C4-2B (cell line): ENCODE data around the gene ABCC8.

Experiments used
- CTCF ChIP-seq: fragments of 450-650 bp; conservative IDR thresholded peaks from 2 replicates; pipeline ENCODE4 v1.5.1; 2017; ENCODE audit warnings: mild to moderate bottlenecking
- ZFX ChIP-seq: fragments of 450-650 bp; IDR thresholded peaks from 2 replicates; pipeline ENCODE4 v1.6.1; 2017

DNA sequence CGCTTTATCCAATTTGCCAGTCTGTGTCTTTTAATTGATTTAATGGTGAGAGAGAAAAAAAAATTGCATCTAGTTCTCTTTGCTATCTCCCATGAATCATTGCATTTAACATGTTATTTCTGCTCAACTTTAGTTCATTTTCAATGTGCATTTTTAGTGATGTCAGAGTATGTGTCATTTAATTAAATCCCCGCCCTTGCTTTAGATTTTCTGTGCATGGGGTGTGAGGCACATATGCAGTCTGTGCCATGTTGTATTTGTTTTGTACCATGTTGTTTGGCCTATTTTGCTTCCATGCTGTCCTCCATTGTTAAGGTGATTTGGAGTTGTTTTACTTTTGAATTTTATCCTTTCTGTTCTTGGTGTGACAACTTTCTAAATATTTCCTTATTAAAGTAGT is 133.4 kb downstream of the ABCC8 start:
- TF ChIP-seq CTCF: no peak
- no peak for TF ChIP-seq ZFX
